Activated CD4-positive, alpha-beta T cell treated with anti-CD3 and anti-CD28 coated beads, Interleukin-2, amount 50 U/mL, for 16 hours (primary cell): ENCODE measurements around the gene SEZ6.

Source experiments
- DNase-seq: peaks from one replicate; pipeline ENCODE4 v3.0.0-alpha.2; 2020

Gene SEZ6

GRCh38 chr17:28928061-28928460, 77.8 kb downstream of the SEZ6 start:
- peak; percentile 69 for DNase-seq

GRCh38 chr17:28926786-28927185, 79.0 kb downstream of the SEZ6 start:
- no peak for DNase-seq

- DNase-seq, result no peak
These were observed 79.5 kb downstream of the SEZ6 start for GRCh38 chr17:28926366-28926765.

DNA sequence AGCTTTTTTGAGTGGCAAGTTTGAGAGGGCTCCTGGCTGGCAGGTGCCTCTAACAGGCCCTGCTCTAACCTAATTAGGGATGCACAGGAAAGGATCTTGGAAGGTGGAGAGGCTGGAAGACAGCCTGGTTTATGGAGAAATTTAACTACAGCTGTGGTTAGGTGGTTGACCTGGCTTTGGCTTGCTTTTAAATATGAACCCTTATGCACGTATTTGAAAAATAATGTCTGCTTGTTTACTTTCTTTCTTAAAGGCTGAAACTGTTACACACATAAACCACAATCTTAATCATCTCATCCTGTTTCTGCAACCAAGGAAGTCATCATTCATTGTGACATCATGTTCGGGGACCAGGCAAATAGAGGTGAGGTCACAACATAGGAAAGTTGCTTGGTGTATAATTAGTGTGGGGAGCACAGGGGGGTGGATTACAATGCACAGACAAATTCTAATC, 79.9 kb downstream of the SEZ6 start:
- peak; percentile 82 for DNase-seq

- no peak for DNase-seq
These were observed 85.6 kb downstream of the SEZ6 start for GRCh38 chr17:28920201-28920600.

DNA sequence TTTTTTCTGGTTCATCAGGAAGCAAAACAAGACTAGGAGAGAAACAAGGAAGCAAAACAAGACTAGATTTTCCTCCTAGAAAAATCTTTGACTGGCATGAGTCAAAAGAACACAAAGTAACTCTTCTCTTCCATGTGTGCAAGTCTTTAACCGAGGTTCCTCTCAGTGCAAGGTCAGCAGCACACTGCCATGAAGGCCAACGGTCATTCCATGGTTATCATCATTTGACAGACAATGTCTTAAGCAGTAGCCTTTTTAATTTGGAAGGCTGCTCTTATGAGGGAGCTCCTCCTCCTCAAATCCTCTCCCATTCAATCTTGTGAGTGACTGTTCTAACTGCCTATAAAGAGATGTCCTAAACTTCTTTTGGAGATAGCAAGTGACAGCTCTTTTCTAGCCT, 87.5 kb downstream of the SEZ6 start:
- no peak for DNase-seq

DNA sequence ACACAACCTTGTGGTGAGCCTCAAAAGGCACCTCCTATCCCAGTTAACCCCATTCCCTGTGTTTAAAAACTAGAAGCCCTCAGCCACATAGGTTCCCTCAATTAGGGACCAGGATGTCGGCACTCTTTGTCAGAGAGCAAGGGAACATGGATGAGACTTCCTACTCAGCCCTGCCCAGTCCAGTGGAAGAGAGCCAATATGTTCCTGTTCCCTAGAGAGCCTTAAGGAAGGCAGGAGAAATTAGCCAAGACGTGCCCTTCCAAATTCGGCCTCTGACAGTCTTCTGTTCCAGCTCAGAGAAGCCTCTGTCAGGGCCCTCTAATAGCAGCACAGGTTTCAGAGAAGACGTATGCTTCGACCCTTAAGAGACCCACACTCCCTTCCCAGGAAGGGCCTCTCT, 88.4 kb downstream of the SEZ6 start:
- DNase-seq, result no peak

- DNase-seq, result no peak
These were observed 88.8 kb downstream of the SEZ6 start for GRCh38 chr17:28917029-28917428.

- DNase-seq, result peak; percentile 36
These were observed 89.4 kb downstream of the SEZ6 start for GRCh38 chr17:28916302-28916934.

DNA sequence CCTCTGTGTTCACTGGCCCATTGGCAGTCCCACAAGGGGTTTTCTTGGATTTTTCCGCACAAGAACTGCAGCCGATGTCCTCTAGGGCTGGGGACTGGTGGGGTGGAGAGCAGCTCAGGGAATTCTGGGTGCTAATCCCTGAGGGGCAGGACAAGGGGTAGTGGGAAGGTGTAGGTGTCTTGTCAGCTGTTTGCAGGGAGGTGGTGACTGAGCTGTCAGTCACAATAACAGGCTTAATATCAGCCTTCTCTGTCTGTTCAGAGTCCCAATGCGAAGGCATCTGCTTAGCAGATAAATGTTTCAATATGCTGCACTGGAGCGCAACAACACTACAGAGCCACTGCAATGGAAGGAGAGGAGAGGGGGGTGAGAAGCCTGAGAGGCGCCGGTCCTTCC, 92.9 kb downstream of the SEZ6 start:
- DNase-seq, result no peak

GRCh38 chr17:28912281-28912937, 93.4 kb downstream of the SEZ6 start:
- DNase-seq, result no peak

- no peak for DNase-seq
These were observed 94.3 kb downstream of the SEZ6 start for GRCh38 chr17:28911411-28912045.

DNA sequence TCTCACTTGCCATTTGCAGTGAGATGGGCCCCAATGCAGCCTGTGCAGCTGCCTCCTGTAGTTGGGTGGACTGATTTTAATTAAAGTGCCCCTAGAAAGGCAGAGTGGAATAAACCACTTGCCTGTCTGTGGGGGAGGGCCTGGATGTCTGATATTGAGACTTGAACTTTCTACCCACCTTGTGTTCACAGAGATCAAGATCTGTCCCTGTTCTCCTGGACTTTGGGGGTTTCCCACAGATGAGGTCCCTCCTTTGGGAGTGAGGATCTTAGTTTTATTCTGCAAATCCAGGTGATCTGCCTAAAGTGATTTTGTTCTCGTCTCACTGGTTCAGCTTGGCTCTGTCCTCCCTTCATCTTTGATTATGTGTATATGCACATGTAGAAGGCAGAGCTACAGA, 95.3 kb downstream of the SEZ6 start:
- no peak for DNase-seq

GRCh38 chr17:28908640-28909167, 97.1 kb downstream of the SEZ6 start:
- DNase-seq, result no peak

DNA sequence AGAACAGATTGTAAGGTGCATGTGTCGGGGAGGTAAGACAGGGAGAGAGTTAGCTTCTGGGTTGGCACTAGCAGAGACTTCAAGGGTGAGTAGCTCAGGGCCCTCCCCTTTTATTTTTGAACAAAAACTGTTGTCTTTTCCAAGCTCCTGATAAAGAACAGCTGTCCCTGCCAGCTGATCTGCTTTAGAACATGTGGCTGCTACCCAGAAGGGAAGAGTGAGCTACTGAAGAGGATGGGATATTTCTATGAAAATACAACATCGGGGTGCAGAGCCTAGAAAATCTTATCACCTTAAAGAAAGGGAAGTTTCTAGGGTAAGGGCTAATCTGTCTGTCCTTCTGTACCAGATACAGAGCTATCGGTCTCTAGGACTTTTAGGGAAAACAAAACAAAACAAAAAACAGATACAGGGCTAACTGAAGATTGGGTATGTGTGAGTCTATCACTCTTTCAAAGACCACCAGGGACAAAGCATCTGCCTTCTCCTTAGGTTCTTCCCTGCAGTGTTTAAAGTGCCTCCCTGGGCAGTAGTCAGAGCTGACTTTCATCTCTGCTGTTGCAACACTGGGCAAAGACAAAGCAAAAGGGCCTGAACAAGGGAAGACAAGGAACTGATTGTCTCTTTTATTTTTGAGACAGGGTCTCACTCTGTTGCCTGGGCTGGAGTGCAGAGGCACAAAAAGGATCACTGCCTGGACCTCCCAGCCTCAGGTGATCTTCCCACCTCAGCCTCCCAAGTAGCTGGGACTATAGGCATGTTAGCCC, 97.9 kb downstream of the SEZ6 start:
- DNase-seq, result no peak

DNA sequence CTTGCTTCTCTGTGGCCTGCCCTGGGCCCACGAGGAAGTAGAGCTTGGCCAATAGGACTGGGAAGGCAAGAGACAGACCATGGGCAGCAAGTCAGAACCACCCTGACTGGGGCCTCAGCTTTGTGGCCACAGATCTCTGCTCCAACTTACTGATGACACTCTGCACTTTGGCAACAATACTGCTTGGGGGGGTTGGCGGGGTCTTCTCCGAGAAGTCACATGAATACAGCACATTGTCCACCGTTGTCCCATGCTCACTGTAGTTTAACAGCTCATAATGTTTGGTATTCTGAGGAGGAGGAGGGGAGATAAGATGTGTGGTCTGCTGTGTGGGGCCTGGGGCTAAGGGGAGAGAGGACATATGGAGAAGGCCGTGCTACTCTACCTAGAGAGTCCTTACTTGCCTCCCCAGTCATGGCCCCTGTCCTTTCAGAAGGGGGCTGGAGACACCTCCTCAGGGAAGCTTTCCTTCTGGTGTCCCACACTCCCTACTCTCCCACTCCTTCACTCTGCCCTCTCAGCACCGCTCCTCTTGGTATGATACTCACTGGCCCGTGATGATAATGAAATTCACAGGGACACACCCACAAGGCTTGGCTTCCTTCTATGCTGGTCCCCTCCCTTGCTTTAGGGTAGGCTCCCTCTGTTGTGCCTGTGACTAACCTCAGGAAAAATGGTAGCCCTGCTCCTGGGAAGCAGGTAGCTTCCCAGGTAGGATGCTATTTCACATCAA, 99.0 kb downstream of the SEZ6 start:
- no peak for DNase-seq

GRCh38 chr17:28906276-28906675, 99.6 kb downstream of the SEZ6 start:
- DNase-seq, result no peak
